Cardiac fibroblast (primary cell): ENCODE measurements around the gene C20orf141.
"Not testable (repeated sequence)": the region's sequence is repeated elsewhere in the genome, so short reads cannot be mapped to it uniquely, and the experiment has no call there.

ENCODE experiments used
- DNase-seq, 2 donors: peaks; one replicate each; pipeline versions ENCODE4 v3.0.0 to v3.0.0-alpha.2; 2010; ENCODE audit warnings: low read depth in 2 of 2
- H3K4me3 ChIP-seq, 2 donors: replicated peaks in 1 of 2; 1 replicate in 1 of 2; 2 replicates in 1 of 2; pipeline ENCODE4 v1.5.1; 2011; ENCODE audit warnings: low read depth in 2 of 2, low read length in 2 of 2, mild to moderate bottlenecking in 2 of 2, moderate library complexity in 1 of 2
- TF ChIP-seq, protein P1 (sequence below): IDR thresholded peaks from one replicate; pipeline ENCODE4 v1.5.1; 2011; ENCODE audit warnings: low read depth, mild to moderate bottlenecking, low read length, inconsistent platforms

C20orf141 gene

DNA sequence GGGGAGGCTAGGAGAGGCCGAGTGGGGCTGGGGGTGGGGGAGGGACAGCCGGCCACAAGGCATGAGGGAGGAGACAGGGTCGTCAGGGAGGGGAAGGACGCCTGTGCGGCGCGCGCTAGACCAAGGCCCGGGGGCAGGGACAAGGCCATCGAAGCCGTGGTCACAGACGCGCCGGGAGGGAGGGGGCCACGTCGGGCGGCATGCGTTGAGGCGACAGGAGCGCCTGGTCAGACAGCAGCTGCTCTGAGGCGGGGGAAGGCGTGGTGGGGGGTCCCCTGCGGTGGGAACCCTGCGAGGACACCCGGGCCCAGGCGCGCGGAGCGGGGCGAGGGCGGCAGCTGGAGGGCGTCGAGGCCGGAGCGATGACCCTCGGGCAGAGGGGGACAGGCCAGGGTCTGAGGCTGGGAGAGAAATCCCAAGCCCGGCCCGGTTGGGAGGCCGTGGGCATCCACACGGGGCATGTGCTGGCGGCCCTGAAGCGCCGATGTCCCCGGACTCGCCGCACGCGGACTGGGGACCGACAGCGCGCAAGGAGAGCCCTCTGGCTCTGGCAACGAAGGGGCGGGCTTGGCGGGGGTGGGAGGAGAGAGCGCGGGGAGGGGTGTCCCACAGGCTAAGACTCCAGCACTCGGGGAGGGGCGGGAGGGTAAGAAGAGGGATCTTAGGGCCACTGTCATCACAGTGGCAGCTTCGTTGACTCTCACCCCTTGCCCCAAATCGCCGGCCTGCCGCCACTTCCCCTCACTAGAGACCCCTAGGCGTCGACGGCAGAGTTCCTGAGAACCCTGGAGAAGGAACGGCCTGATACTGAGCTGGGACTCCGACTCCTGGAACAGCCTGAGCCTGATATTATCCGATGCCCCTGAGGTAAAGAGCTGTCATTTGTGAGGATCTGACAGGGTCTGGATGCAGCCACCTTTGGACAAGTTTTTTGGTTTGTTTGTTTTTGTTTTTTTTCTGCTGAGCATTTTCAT, 6.4 kb downstream of the C20orf141 start:
- TF ChIP-seq, protein P1, sequence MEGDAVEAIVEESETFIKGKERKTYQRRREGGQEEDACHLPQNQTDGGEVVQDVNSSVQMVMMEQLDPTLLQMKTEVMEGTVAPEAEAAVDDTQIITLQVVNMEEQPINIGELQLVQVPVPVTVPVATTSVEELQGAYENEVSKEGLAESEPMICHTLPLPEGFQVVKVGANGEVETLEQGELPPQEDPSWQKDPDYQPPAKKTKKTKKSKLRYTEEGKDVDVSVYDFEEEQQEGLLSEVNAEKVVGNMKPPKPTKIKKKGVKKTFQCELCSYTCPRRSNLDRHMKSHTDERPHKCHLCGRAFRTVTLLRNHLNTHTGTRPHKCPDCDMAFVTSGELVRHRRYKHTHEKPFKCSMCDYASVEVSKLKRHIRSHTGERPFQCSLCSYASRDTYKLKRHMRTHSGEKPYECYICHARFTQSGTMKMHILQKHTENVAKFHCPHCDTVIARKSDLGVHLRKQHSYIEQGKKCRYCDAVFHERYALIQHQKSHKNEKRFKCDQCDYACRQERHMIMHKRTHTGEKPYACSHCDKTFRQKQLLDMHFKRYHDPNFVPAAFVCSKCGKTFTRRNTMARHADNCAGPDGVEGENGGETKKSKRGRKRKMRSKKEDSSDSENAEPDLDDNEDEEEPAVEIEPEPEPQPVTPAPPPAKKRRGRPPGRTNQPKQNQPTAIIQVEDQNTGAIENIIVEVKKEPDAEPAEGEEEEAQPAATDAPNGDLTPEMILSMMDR: no peak
- peak overlapping the region in 1 of 2 donors; percentile 8 for H3K4me3 ChIP-seq
- no peak for DNase-seq

DNA sequence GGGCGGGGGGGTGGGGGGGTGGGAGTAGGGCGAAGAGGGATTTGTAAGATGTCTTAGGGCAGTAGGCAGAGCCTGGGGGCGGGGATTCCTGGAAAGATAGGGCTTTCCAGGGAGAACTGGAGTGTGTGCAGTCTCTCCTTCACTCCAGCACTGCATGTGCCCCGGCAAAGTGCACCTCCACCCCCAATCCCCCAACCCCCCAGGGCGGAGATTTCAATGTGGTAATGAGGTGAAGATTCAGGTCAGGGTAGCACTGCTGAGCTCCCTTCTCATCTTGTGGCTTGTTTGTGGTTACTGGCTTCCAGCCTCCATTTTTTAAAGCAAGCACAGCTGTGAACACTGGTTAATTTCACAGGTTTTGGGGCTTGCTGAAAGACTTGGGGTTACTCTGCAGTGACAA, 7.3 kb downstream of the C20orf141 start:
- TF ChIP-seq, protein P1: no peak
- H3K4me3 ChIP-seq: no peak overlapping the region
- DNase-seq: no peak

DNA sequence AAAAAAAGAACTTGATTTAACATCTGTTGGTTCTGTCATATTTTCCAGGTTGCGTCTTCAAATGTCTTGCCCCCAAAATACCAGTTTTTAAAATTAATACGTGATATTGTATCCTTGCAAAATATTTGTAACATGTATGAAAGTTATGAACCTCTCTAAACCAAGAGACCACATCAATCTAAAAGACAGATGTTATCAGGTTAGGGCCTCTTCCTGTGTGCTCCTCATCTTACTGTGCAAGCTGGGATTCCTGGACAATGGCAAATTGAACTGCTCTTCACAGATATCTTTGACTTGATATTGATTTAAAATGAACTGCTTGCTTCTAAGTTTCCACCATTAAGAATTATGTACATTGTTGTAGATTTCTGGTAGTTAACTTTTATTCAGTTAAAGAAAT, 11.0 kb downstream of the C20orf141 start:
- TF ChIP-seq, protein P1: no peak
- DNase-seq: no peak
- H3K4me3 ChIP-seq: no peak overlapping the region

DNA sequence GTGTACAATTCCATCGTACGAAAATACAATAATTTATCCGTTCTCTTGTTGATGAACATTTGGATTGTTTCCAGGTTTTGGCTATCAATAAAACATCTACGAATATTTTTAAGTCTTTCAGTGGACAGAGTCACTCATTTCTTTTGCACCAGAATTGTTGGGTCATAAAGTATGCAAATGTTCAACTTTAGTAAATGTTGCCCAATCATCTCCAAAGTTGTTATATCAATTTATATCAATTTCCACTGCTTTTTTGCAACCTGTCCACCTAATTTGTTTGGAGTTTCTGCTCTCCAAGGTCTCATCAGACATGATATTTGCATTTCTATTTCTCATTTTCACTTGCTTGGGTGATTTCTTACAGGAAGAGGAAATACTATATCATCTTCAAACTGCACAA, 11.9 kb downstream of the C20orf141 start:
- no peak overlapping the region for H3K4me3 ChIP-seq
- DNase-seq: no peak
- TF ChIP-seq, protein P1: no peak

DNA sequence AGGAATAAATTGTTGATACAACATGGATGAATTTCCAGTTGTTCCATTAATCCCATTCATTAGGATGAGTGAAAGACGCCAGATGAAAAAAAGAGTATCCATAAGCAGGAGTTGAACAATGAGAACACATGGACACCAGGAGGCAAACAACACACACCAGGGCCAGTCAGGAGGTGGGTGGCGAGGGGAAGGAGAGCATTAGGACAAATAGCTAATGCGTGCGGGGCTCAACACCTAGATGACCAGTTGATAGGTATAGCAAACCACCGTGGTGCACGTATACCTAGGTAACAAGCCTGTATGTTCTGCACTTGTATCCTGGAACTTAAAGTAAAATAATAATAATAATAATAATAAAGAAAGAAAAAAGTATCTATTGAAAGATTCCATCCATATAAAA, 14.6 kb downstream of the C20orf141 start:
- no peak for DNase-seq
- TF ChIP-seq, protein P1: no peak
- no peak overlapping the region for H3K4me3 ChIP-seq

DNA sequence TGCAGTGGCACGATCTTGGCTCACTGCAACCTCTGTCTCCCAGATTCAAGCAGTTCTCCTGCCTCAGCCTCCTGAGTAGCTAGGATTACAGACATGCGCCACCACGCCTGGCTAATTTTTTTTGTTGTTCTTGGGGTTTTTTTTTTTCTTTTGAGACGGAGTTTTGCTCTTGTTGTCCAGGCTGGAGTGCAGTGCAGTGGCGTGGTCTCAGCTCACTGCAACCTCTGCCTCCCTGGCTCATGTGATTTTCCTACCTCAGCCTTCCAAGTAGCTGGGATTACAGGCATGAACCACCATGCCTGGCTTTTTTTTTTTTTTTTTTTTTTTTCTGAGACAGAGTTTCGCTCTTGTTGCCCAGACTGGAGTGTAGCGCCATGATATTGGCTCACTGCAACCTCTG, 16.4 kb downstream of the C20orf141 start:
- not testable (repeated sequence) for H3K4me3 ChIP-seq, DNase-seq

DNA sequence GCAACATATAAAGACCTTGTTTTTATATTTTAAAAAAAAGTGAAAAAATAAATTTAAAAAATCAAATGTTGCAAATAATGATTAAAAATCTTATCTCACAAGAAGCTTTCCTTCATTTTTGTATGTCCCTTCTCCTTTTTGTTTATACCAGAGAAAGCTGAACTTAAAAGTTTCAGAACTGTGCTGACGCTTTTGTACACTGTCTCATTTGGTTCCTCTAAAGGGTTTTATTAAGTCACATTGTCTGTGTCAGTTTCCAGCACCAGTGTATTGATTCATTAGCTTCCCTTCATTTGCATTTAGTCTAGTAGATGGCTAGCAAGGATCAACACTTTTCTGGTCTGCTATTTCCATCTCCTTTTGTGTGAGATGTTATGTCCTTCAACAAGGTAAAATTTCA, 19.0 kb downstream of the C20orf141 start:
- DNase-seq: no peak
- H3K4me3 ChIP-seq: no peak overlapping the region
- TF ChIP-seq, protein P1: no peak
